SIG-M5 (cell line): Measurements from ENCODE around the gene SSC5D.
"Not testable (repeated sequence)": the region's sequence is repeated elsewhere in the genome, so short reads cannot be mapped to it uniquely, and the experiment has no call there.

Source experiments
- DNase-seq: peaks from one replicate; lab custom pipeline; 2025; lab: John Stamatoyannopoulos, UW

SSC5D gene

GRCh38 chr19:55487924-55488687 is at the start of gene SSC5D:
TSS of gene SSC5D (plus strand) at chr19:55488436. CDS start at chr19:55488590, 154 bp downstream.
- no peak for DNase-seq

DNA sequence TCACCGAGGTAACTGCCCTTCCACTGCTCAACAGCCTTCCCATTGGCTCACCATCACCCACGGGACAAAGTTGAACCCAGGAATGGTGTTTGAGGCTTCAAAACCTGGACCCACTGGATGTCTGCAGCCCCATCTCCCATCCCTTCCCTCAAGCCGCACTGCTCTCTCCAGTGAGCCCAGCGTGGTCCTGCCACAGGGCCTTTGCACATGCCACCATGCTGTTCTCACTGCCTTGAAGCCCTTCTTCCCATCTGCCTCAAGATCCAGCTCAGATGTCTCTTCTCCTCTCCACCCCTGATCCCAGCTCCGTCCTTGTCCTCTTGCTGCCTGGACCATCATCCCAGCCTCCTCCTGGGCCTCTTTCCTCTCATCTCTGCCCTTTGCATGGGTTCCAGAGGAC is 49.2 kb upstream of the SSC5D start:
- no peak for DNase-seq

DNA sequence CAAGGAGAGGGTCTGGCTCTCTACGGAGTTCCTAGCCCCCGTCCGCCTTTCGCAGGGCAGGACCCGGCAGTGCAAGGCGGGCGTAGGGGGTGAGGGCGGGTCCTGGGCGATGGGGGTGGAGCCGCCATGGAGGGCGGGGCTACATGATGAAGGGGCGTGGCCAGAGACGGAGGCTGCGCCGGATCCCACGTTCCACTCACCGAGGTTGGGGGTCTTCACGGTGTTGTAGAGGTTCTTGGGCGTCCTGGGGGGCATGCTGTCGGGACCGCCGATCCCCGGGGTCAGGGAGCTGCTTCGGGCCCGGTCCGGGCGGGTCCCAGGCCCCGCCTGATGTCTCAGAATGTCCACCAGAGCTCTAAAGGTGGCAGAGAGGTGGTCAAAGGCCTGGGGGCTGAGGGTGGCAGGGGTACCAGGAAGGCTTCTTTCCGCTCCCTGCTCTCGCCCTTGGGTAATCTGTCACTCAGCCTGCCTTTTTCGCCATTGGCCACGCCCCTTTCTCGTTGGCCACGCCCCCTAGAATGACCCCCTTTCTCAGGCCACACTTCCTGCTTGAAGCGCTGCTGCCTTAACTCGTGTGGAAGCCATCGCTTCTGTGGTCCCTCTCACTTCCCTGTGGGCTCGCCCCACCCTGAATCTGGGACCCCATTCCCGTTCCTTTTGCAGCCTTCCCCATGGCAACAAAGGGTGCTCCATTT is 47.7 kb upstream of the SSC5D start:
- no peak for DNase-seq

DNA sequence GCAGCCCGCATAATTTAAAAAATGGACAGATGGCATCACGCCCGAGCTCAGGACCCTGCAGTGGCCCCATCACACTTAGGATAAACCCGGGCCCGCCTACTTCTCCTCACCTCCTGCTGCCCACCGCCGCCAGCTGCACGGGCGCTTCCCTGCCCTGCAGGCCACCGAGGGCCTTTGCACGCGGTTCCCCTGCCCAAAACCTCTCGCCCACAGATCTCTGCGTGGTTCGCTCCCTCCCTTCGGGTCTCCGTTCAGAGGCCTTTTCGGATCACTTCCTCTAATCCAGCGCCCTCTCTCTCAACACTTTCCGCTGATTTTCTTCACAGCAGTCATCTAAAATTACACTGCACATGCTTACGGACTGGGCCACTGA is 46.9 kb upstream of the SSC5D start:
- DNase-seq: peak; percentile 32

- DNase-seq: no peak
Measured at GRCh38 chr19:55441692-55442321, 46.4 kb upstream of the SSC5D start.

GRCh38 chr19:55442372-55442961 is 45.8 kb upstream of the SSC5D start:
- DNase-seq: no peak

DNA sequence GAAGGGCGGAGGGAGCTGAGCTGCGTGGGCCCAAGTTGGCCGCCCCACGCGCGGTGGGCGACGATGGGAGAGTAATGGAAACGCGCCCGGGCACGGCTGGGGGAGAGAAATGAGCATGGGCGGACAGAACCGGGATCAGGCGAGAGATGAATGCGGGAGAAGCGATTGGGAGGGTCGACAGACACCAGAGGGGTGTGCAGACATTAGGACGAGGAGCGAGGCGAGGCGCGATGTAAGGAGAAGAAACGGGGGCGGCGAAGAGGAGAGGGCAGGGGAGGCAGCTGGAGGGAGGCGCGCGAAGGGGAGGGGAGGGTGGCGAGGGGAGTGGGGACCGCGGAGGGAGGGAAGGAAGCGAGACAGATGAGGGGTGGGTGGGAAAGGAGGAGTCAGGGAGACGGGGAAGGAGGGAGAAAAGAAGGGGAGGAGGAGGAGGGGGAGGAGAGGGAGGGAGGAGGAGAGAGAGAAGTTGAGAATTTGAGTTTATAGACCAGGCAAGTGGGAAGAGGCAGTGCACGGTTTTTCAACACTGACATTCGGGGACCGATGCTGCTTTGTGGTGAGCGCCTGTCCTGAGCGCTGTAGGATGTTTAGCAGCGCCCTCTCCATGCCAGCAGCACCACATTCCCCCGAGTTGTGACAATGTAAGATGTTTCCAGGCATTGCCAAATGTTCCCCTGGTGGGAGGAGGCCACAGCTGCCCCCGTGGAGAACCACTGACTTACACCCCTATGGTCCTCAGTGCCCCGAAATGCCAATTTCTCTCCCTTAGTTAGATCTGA is 45.0 kb upstream of the SSC5D start, which contains the start of gene SHISA7:
Gene SHISA7 (minus strand): TSS at position 256 of the 779 bp plus-strand sequence. CDS start 437 bp downstream, outside the sequence.
- DNase-seq: no peak

GRCh38 chr19:55443824-55444480 is 44.3 kb upstream of the SSC5D start:
- no peak for DNase-seq

DNA sequence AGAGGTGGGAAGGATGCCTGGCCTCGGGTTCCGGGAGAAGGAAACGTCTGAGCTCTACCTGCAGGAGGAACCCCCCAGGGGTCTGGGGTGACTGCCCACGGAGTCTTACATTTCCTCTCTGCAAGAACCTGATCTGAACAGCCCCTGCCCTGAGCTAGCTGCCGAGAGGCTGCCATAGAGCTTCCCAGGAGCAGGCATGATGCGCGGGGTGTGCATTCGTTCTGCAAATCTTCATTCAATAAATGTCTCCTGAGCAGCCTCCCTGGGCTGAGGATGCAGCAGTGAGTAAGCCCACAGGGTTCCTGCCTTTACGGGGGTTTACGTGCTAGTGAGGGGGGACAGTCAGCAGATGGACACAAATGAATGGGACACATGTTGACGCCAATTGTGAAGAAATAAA is 43.6 kb upstream of the SSC5D start:
- DNase-seq: no peak

- no peak for DNase-seq
Measured at GRCh38 chr19:55446060-55446459, 42.2 kb upstream of the SSC5D start.

DNA sequence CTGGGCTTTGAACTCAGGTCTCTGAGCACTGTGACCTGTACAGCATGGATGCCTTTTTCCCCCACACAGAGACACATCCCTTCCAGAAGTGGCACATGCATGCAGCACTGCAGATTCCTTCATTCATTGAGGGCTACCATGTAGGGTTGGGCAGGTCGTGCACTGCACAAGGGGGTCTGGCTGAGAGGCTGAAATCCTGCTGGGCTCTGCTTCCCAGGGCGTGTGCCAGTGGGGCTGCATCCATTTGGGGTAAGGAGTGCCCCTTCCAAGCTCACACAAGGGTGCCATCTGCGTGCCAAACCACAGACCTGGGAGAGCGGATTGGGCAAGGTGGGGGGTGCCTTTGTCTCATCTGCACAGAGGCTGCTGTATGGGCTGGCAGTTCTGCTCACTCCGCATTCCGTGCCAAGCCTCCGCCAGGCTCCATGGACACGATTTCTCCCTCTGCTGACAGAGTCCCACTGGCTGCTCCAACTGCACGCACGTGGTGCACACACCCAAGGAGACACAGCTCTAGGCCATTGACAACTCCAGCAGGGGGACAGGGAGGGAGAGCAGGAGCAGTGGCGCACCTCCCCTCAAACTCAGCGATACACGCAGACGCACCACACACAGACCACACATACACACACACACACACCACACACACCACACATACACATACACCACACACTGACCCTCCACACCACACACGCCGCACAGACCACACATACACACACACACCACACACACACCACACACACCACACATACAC is 40.6 kb upstream of the SSC5D start:
- DNase-seq: no peak

DNA sequence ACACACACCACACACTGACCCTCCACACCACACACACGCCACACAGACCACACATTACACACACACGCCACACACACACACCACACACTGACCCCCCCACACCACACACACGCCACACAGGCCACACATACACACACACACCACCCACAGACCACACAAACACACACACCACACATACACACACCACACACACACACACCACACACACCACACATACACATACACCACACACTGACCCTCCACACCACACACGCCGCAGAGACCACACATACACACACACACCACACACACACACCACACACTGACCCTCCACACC is 40.1 kb upstream of the SSC5D start:
- not testable (repeated sequence) for DNase-seq

GRCh38 chr19:55449469-55449868 is 38.8 kb upstream of the SSC5D start:
- DNase-seq: no peak

DNA sequence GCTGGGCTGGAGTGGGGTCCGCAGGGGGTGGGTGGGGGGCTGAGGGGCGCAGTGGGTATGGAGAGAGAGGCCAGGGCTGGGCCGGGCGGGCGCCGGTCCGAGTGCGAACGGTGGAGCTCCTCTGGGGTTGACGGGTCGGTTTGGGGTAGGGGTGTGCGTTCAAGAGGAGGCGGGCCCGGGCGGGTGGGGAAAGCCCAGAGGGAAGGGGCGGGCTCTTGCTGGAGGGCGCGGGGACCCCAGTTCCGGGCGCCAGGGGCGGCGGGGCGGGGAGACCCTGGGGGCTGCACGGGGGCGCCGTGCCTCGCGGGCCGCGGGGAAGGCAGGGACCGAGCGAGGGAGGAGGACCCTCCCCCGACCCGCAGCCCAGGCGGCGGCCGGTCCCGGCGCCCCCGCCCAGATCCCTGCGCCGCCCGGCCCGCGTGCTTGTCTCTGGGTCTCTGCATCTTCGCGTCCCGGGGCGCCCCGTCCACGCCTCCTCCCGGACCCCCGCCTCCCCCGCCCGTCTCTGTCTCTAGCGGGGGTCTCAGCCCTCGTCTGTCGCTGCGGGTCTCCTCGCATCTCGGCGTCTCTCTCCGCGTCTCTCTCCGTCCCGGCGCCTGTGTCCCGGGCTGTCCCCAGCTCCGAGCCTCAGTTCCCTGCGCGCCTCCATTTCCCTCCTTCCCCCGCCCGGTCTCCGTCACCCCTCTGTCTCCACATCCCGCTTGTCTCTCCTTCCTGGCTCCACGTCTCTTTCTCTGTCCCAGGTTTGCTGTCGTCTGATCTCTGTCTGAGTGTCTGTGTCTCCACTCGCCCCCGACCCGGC is 36.9 kb upstream of the SSC5D start:
- no peak for DNase-seq

- DNase-seq: no peak
Measured at GRCh38 chr19:55451965-55452748, 36.1 kb upstream of the SSC5D start.

DNA sequence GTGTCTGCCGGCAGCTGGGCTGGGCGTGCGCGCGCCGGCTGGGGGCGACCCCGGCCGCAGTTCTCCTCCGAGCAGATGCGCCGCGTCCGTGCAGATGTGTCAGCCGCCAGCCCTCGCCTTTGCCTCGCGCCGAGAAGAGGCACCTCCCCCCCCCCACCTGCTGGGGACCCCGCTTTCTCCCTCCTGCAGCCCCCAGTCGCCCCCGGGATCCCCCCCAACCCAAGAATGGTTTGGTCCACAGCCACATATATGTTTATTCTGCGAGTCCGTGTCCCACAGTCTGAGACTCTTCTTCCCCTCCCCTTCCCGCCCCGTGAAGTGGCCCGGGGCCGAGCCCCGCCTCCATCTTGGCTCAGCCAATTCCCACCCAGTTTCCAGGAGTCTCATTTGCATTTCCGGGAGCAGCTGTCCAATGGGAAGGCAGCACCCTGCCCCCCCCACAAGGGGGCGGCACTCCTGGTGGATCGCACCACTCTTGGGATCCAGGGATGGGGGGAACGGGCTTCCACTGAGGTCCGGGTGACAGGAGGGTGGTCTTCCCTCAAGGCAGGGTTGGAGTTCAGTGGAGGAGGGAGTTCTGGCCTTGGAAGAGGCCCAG is 35.4 kb upstream of the SSC5D start:
- no peak for DNase-seq

DNA sequence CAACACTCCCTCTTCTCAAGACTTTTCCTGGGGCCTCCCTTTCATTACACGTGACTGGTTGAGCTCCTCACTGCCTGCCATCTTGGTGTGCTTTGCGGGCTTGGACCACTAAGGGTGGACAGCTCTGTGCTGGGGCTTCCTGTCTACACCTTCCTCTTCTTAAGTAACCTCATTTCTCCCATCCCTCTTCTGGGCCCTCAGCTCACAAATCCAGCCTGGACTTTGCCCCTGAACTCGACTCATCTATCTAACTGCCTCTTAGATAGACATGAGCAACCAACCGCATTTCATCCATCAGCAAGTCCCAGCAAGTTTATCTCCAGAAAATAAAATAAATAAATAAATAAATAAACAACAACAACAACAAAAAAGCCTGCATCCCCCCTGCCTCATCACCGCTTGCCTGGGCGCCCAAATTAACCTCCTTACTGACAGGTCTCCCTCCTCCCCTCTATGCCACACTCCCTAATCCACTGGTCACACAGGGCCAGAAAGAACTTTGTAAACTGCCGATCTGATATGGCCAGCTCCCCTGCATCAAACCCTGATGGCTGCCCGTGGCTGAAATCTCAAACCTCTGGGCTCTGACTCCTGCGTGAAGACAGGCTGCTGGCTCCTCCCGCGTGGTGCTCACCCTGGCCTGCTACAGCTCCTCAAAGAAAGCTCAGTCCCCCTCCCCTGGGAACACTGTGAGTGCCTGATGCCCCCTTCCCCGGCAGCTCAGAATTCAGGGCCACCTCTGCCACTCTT is 34.5 kb upstream of the SSC5D start:
- no peak for DNase-seq

DNA sequence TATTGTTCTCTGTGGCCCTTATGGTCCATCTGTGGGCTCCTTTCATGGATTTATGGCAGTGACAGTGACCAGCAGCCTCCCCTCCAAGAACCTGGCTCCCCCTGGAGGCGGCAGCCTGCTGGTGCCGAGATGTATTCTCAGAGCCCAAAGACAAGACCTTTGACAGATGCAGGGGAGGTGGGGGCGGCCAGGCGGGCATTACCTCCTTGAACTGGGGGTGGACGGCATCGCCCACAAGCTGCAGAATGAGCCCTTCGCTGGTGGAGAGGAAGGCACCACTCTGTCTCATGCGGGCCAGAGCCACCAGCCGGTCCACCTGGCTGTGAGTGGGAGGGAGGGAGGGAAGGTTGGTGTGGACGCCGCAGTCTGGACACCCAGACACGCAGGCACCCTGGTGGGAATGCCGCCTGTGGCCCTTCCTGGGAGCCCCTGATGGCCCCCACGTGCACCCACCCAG is 33.4 kb upstream of the SSC5D start:
- DNase-seq: no peak
